HG03439 (cell line): ENCODE results near the gene OR5B17.
"Not testable (repeated sequence)": the region's sequence is repeated elsewhere in the genome, so short reads cannot be mapped to it uniquely, and the experiment has no call there.

Experiments
- ATAC-seq: cut with Tn5 transposase; IDR thresholded peaks from one replicate; pipeline ENCODE4 v1.9.1; 2021; ENCODE audit warnings: mild to moderate bottlenecking, moderate library complexity; ENCODE audit not compliant: unreplicated experiment

OR5B17 gene

GRCh38 chr11:58358969-58359368, at the start of gene OR5B17:
Gene OR5B17, minus strand, starts transcription at chr11:58359069. Its CDS starts 0 bp downstream, at chr11:58359069.
- no peak for ATAC-seq

DNA sequence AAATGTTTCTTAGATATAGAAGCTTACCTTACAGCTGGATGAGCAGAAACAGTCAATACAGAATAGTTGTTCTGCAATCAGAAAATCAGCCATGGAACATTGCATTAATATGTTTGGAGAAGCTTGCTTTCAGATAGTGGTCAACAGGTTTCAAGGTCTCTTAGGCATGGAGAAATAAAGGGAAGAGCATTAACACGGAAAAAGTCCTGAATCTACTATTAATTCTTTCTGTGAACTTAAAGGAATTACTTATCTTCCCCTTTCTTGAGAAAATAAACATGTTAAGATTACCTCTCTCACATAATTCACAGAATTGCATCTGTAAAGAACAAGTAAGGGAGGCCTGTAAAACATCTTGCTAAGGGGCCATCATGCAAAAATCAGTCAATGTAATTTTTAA, 47.9 kb upstream of the OR5B17 start, which contains the start of gene OR5B3:
Gene OR5B3 (minus strand): TSS at position 101 of the 400 bp plus-strand sequence. CDS start 3,465 bp downstream, outside the sequence.
- no peak for ATAC-seq

DNA sequence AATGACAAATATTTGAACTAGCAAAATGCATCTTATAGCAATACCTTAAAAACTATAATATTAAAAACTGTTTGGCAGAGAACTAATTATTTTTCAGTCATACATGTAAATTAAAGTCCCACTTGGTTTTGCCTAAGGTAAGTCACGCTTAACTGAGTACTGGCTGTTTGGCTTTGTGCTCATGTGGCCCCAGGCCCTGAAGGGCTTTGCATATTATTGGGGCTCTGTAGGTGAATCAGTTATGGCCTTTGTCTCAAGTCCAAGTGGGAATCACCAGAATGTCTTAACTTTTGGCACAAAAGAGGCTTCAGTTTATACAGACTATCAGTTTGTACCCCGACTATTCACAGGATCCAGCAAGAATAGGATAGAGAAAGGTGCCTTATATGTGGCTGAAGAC, 40.8 kb upstream of the OR5B17 start:
- not testable (repeated sequence) for ATAC-seq

- ATAC-seq: no peak
Observed at GRCh38 chr11:58395581-58395980, 36.7 kb upstream of the OR5B17 start.

GRCh38 chr11:58394195-58394594, 35.3 kb upstream of the OR5B17 start:
- no peak for ATAC-seq

GRCh38 chr11:58392746-58393145, 33.9 kb upstream of the OR5B17 start:
- ATAC-seq: no peak

DNA sequence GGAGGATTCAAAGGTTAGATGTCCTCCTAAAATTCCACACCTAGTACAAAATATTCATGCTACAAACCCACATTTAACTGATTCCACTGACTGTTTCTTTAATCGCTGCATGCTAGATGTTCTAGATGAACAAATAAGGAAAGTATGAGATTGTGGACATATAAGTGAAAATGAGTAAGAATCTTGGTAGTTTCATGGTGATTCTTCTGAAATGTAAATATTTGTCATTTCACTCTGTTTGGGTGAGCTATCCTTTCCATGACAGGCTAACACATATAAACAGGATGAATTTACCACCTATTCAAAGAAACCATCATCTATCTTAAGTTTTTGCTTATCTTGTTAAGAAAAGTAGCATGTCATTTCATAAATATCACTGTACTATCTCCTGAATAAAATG, 33.0 kb upstream of the OR5B17 start:
- no peak for ATAC-seq

DNA sequence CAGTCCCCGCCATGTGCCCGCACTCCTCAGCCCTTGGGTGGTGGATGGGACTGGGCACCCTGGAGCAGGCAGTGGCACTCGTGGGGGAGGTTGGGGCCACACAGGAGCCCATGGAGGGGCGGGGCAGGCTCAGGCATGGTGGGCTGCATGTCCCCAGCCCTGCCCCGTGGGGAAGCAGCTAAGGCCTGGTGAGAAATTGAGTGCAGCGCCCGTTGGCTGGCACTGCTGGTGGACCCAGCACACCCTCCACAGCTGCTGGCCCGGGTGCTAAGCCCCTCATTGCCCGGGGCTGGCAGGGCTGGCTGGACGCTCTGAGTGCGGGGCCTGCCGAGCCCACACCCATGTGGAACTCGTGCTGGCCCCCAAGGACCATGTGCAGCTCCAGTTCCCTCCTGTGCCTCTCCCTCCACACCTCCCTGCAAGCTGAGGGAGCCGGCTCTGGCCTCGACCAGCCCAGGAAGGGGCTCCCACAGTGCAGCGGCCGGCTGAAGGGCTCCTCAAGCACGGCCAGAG, 31.7 kb upstream of the OR5B17 start:
- no peak for ATAC-seq

- ATAC-seq: no peak
Observed at GRCh38 chr11:58354727-58355126, 4.1 kb downstream of the OR5B17 start.

DNA sequence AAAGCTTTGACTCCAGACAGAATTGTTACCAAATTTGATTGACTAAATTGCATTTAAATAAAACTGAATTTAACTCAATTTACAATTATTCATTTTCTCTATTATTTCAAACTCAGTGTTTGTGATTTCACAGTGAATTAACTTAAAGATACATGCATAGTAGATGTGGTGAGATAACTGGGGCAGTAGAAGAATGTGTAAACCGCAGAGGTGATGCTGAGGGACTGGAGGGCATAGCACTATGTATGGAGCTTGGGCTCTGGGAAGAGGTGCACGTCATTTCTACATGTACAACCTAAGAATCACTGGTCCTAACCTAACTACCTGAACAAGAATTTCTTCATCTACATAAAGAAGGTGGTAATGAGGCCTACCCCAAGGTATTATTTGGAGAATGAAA, 13.7 kb downstream of the OR5B17 start:
- ATAC-seq: no peak

DNA sequence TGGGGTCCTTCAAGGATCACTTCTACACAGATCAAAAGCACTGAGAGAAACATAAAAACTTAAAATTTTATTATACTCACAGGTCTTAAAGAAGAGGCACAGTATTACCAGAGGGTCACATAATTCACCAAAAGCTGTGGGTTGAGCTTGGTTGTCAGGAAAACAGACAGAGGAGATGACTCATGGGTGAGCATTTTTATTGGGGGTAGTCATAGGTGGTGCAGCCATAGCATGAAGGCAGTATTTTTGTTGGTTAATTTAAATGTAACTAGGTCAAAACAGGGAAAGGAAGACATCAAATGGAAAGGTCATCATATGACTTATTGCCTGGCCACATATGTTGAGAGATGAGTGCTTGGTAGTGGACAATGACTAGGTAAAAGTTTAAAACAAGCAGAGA, 24.2 kb downstream of the OR5B17 start:
- no peak for ATAC-seq

- no peak for ATAC-seq
Observed at GRCh38 chr11:58330861-58331260, 28.0 kb downstream of the OR5B17 start.

DNA sequence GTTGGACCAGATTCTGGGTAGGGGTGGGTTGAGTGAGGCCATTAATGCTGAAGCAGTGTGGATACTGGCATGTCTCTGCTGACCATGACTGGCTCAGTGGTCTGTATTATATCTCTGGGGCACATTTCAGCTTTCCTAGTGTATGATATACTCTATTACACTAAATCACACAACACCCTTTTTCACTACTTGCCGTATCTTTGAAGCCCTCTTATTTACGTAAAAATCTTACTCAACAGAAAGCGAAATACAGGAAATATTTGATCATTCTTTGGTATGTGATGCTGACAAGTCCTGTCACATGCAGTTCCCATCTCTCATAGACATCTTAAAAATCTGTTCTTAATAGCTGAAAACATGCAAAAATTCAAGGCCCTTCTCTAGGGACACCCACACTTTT, 40.3 kb downstream of the OR5B17 start:
- ATAC-seq: no peak

DNA sequence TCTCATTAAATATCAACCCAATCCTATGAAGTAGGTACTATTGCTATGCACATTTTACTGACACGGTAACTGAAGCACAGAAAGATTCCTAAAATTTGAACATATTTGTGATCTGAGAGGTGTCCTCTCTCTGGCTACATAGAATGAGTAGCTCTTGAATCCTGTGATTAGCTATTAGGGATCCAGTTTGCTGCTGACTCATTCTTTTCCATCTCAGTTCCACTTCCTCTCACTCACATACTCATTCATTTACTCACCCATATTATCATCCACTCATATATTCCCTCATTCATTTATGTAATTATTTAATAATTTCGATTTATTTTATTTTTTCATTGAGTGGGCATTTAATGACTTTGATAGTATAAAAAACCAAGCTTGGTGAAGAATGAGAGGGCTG, 42.7 kb downstream of the OR5B17 start:
- ATAC-seq: no peak
